AG09319 (cell line): Measurements from ENCODE around the gene PLCG2.
"Not testable (repeated sequence)": the region's sequence is repeated elsewhere in the genome, so short reads cannot be mapped to it uniquely, and the experiment has no call there.

ENCODE experiments used
- DNase-seq: peaks from one replicate; pipeline ENCODE4 v3.0.0-alpha.2; 2010; ENCODE audit warnings: low read depth; ENCODE audit errors: extremely low read depth
- CTCF ChIP-seq: IDR thresholded peaks from 2 replicates; pipeline ENCODE4 v1.5.1; 2011; ENCODE audit warnings: low read depth, mild to moderate bottlenecking, inconsistent platforms, low read length, moderate library complexity

The PLCG2 gene

GRCh38 chr16:81928271-81928918 is 149.3 kb downstream of the PLCG2 start:
- TF ChIP-seq CTCF: no peak
- DNase-seq: no peak

- no peak for TF ChIP-seq CTCF
Measured at GRCh38 chr16:81928975-81929374, 149.9 kb downstream of the PLCG2 start.

DNA sequence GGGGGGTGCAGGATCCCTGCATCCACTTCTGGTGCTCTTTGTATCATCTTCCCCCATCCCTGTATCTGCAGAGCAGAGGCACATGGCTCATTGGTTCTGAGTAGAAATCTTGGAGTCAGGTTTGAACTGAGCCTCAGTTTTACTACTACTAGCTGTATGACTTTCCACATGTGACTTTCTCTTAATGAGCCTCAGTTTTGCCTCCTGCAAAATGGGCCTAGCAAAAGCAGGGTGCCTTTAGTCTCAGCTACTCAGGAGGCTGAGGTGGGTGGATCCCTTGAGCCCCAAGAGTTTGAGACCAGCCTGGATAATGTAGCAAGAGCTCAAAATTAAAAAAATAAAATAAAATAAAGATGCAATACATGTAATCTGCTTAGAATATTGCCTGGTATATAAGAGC is 150.8 kb downstream of the PLCG2 start:
- no peak for DNase-seq
- TF ChIP-seq CTCF: no peak

More at GRCh38 chr16:81928975-81929374, 149.9 kb downstream of the PLCG2 start:
- DNase-seq: no peak

GRCh38 chr16:81931927-81932326 is 152.8 kb downstream of the PLCG2 start:
- no peak for TF ChIP-seq CTCF
- DNase-seq: no peak

GRCh38 chr16:81932668-81933067 is 153.6 kb downstream of the PLCG2 start:
- TF ChIP-seq CTCF: no peak; the same call in 1 of the 2 replicates
- no peak for DNase-seq

- TF ChIP-seq CTCF: no peak
- no peak for DNase-seq
Measured at GRCh38 chr16:81933361-81933760, 154.3 kb downstream of the PLCG2 start.

GRCh38 chr16:81934711-81935110 is 155.6 kb downstream of the PLCG2 start:
- not testable (repeated sequence) for DNase-seq

- TF ChIP-seq CTCF: no peak
- no peak for DNase-seq
Measured at GRCh38 chr16:81936209-81937000, 157.3 kb downstream of the PLCG2 start.
